Astrocyte of the cerebellum (primary cell): Measurements from ENCODE around the gene VWCE.
"Not testable (repeated sequence)": the region's sequence is repeated elsewhere in the genome, so short reads cannot be mapped to it uniquely, and the experiment has no call there.

ENCODE experiments used
- DNase-seq: peaks from one replicate; pipeline ENCODE4 v3.0.0-alpha.2; 2011; ENCODE audit warnings: low read depth
- H3K4me3 ChIP-seq: 2 replicates; pipeline ENCODE4 v1.5.1; 2011; ENCODE audit warnings: mild to moderate bottlenecking, low read depth, low read length, moderate library complexity
- in situ Hi-C: cut with HindIII; loops from 2 replicates; pipeline ENCODE4 v1.10.0; 2017; ENCODE audit warnings: low sequenced_read_pairs

VWCE gene

GRCh38 chr11:61210629-61211028 is 84.5 kb downstream of the VWCE start:
- H3K4me3 ChIP-seq, DNase-seq, in situ Hi-C loops: not testable (repeated sequence)
